Suprapubic skin (tissue), 4 donors: ENCODE results near the gene PRDX5. TPM values are rescaled to one million over a fixed set of nuclear protein-coding genes. Genes with fewer than 3 reads are reported as not detected.

Experiments
- DNase-seq, 2 donors: peaks; one replicate each; pipeline ENCODE4 v3.0.0-alpha.2; 2019; ENCODE audit warnings: low spot score in 2 of 2
- H3K27ac ChIP-seq: fragments of 200-600 bp; sonication (generic); one replicate; pipeline ENCODE4 v1.5.1; 2019
- H3K27me3 ChIP-seq: fragments of 200-600 bp; sonication (generic); one replicate; pipeline ENCODE4 v1.5.1; 2019
- H3K36me3 ChIP-seq: fragments of 200-600 bp; sonication (generic); one replicate; pipeline ENCODE4 v1.5.1; 2019
- H3K4me1 ChIP-seq: fragments of 200-600 bp; sonication (generic); one replicate; pipeline ENCODE4 v1.5.1; 2019
- H3K4me3 ChIP-seq: fragments of 200-600 bp; sonication (generic); one replicate; pipeline ENCODE4 v1.5.1; 2019; ENCODE audit warnings: mild to moderate bottlenecking
- H3K9me3 ChIP-seq: fragments of 200-600 bp; sonication (generic); one replicate; pipeline ENCODE4 v1.5.1; 2019
- CTCF ChIP-seq, 2 donors: fragments of 200-600 bp in 1 of 2; fragments of 450-650 bp in 1 of 2; sonication (generic) in 1 of 2; IDR thresholded peaks; one replicate each; pipeline ENCODE4 v1.5.1; 2016 to 2019; ENCODE audit warnings: antibody characterized with exemption in 2 of 2, mild to moderate bottlenecking in 1 of 2, moderate library complexity in 1 of 2
- EP300 ChIP-seq: sonication (generic); formaldehyde crosslinking; IDR thresholded peaks from one replicate; pipeline ENCODE4 v1.6.1; 2017; ENCODE audit warnings: antibody characterized with exemption
- POLR2A ChIP-seq, 2 donors: fragments of 450-650 bp; IDR thresholded peaks; one replicate each; pipeline ENCODE4 v1.6.1; 2017; ENCODE audit warnings: antibody characterized with exemption in 2 of 2, mild to moderate bottlenecking in 2 of 2, moderate library complexity in 2 of 2
- POLR2AphosphoS5 ChIP-seq, 3 donors: sonication (generic); formaldehyde crosslinking; IDR thresholded peaks; one replicate each; pipeline ENCODE4 v1.6.1; 2017; ENCODE audit warnings: antibody characterized with exemption in 3 of 3
- WGBS: methylation state at CpG from one replicate; pipeline ENCODE4 v1.1.5; 2018; 5-methylcytosine and 5-hydroxymethylcytosine counted together
- total RNA-seq, 4 donors: library from RNA; depleted of rRNA; stranded (reverse); fragments of >200 nt; gene quantifications; one replicate each; pipeline ENCODE4 v1.1.0, GENCODE V29; 2016

Gene PRDX5
- total RNA-seq, 4 donors from 2014 or later: 130 to 227 (median 187) TPM

- TF ChIP-seq EP300 (no peak), POLR2A (IDR thresholded peaks at IDR 0.05) (no peak), POLR2AphosphoS5 (IDR thresholded peaks at IDR 0.05) (no peak), CTCF (IDR thresholded peaks at IDR 0.05) (peak; percentile 33 to 58)
- Histone ChIP-seq H3K9me3 (no peaks in the 10 kb centered on the region), H3K4me3 (no peak overlapping the region), H3K27ac (no peak overlapping the region), H3K27me3 (no peaks in the 10 kb centered on the region), H3K36me3 (no peaks in the 10 kb centered on the region), H3K4me1 (peaks cover 30% of the 10 kb centered on the region)
- 20% methylated on average over 15 of the region's 20 CpGs for WGBS
- no peak for DNase-seq
Measured at GRCh38 chr11:64331569-64332371, 13.8 kb downstream of the PRDX5 start.

- 90% methylated on average over 8 of the region's 8 CpGs for WGBS
- no peaks in the 10 kb centered on the region for H3K9me3 ChIP-seq
- no peak overlapping the region for H3K27ac ChIP-seq
- no peaks in the 10 kb centered on the region for H3K27me3 ChIP-seq
- no peaks in the 10 kb centered on the region for H3K36me3 ChIP-seq
- H3K4me1 ChIP-seq: peaks cover 30% of the 10 kb centered on the region
- DNase-seq: no peak
- no peak for TF ChIP-seq CTCF (IDR thresholded peaks at IDR 0.05)
- TF ChIP-seq POLR2AphosphoS5 (IDR thresholded peaks at IDR 0.05): no peak
- no peak for TF ChIP-seq POLR2A (IDR thresholded peaks at IDR 0.05)
- no peak for TF ChIP-seq EP300
- no peak overlapping the region for H3K4me3 ChIP-seq
Measured at GRCh38 chr11:64333556-64333955, 15.6 kb downstream of the PRDX5 start.

GRCh38 chr11:64334764-64335735 lies 17.1 kb downstream of the PRDX5 start:
- peaks cover 20% of the 10 kb centered on the region for H3K4me1 ChIP-seq
- no peak for TF ChIP-seq POLR2A (IDR thresholded peaks at IDR 0.05)
- peak in 2 of 3 donors; percentile 35 to 70 for TF ChIP-seq POLR2AphosphoS5 (IDR thresholded peaks at IDR 0.05)
- no peaks in the 10 kb centered on the region for H3K9me3 ChIP-seq
- 39% methylated on average over 13 of the region's 13 CpGs for WGBS
- H3K4me3 ChIP-seq: no peak overlapping the region
- no peak for DNase-seq
- H3K36me3 ChIP-seq: no peaks in the 10 kb centered on the region
- H3K27ac ChIP-seq: peak overlapping the region; percentile 36
- no peaks in the 10 kb centered on the region for H3K27me3 ChIP-seq

- Histone ChIP-seq H3K4me3 (no peak overlapping the region), H3K4me1 (peaks cover 14% of the 10 kb centered on the region), H3K27me3 (no peaks in the 10 kb centered on the region), H3K36me3 (no peaks in the 10 kb centered on the region), H3K9me3 (no peaks in the 10 kb centered on the region), H3K27ac (no peak overlapping the region)
- DNase-seq: no peak
- 71% methylated on average over 8 of the region's 8 CpGs for WGBS
- TF ChIP-seq POLR2AphosphoS5 (IDR thresholded peaks at IDR 0.05) (no peak), EP300 (no peak), POLR2A (IDR thresholded peaks at IDR 0.05) (no peak), CTCF (IDR thresholded peaks at IDR 0.05) (no peak)
Measured at GRCh38 chr11:64337538-64338249, 19.8 kb downstream of the PRDX5 start.

- no peak for TF ChIP-seq EP300
- TF ChIP-seq POLR2A (IDR thresholded peaks at IDR 0.05): no peak
- no peak for TF ChIP-seq POLR2AphosphoS5 (IDR thresholded peaks at IDR 0.05)
- Histone ChIP-seq H3K9me3 (no peaks in the 10 kb centered on the region), H3K27ac (no peak overlapping the region), H3K4me1 (peaks cover 23% of the 10 kb centered on the region), H3K4me3 (no peak overlapping the region), H3K36me3 (no peaks in the 10 kb centered on the region), H3K27me3 (no peaks in the 10 kb centered on the region)
- WGBS: 75% methylated on average over 8 of the region's 8 CpGs
- no peak for DNase-seq
Measured at GRCh38 chr11:64338716-64339115, 20.8 kb downstream of the PRDX5 start.
